HFF-Myc (cell line): ENCODE results near the gene ZBTB7A.
A peak's percentile ranks its signal among the peaks of the same experiment; 100 is the strongest.

Experiments used
- DNase-seq: peaks from one replicate; pipeline ENCODE4 v3.0.0-alpha.2; 2011; ENCODE audit warnings: low read depth; ENCODE audit errors: extremely low read depth
- H3K4me3 ChIP-seq: replicated peaks from 2 replicates; pipeline ENCODE4 v1.5.1; 2011; ENCODE audit warnings: low read depth, mild to moderate bottlenecking, control low read depth, low read length
- CTCF ChIP-seq: IDR thresholded peaks from 2 replicates; pipeline ENCODE4 v1.5.1; 2012; ENCODE audit warnings: mild to moderate bottlenecking, low read depth, low read length, control low read depth; ENCODE audit errors: missing control alignments

Gene ZBTB7A

GRCh38 chr19:4068047-4068966 is 1.6 kb upstream of the ZBTB7A start:
- H3K4me3 ChIP-seq: no peak overlapping the region; the same call in 1 of the 2 replicates
- no peak for TF ChIP-seq CTCF
- DNase-seq: no peak

- no peak for DNase-seq
- H3K4me3 ChIP-seq: peak overlapping the region; percentile 64
- no peak for TF ChIP-seq CTCF
Measured at GRCh38 chr19:4067396-4068046, 822 bp upstream of the ZBTB7A start.

GRCh38 chr19:4066176-4066606 is 508 bp downstream of the ZBTB7A start:
- TF ChIP-seq CTCF: no peak
- peak overlapping the region; percentile 64 for H3K4me3 ChIP-seq
- DNase-seq: no peak

GRCh38 chr19:4065430-4066175 is 1.1 kb downstream of the ZBTB7A start:
- DNase-seq: peak; percentile 74
- H3K4me3 ChIP-seq: peak overlapping the region; percentile 93
- no peak for TF ChIP-seq CTCF

- no peak for DNase-seq
- peak overlapping the region; percentile 93 for H3K4me3 ChIP-seq
- no peak for TF ChIP-seq CTCF
Measured at GRCh38 chr19:4064496-4065260, 2.0 kb downstream of the ZBTB7A start.

GRCh38 chr19:4064149-4064495 is 2.6 kb downstream of the ZBTB7A start:
- no peak for DNase-seq
- TF ChIP-seq CTCF: no peak
- peak overlapping the region; percentile 93 for H3K4me3 ChIP-seq
